Measurements from ENCODE around the gene DUSP7.

The DUSP7 gene

DNA sequence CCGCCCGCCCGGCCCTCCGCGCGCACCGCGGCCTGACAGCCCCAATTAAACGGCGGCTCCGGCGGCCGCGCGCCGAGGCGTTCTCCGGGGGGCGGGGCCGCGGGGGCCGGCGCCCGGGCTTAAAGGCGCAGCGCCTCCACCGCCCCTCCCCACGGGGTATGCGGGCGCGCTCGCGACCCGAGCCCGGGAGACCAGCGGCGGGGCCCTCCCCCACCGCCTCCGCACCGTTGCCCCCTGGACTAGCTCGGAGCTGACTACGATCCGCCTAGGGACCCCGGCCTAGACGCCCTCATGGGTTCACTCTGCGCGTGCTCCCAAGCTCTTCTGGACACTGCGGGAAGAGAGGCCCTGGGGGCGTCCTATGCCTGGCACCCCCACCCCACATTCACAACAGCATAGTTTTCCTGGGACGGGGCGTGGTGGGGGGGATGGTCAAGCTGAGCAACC lies at the start of gene DUSP7:
TSS of gene DUSP7 (minus strand) at position 51 of the 447 bp plus-strand sequence. CDS start 205 bp downstream, outside the sequence.
- peak in 1 of 2 donors; percentile 55 for DNase-seq (ENCODE audit: low read depth in 2 of 2)

GRCh38 chr3:52104684-52105640 lies 48.6 kb upstream of the DUSP7 start:
- DNase-seq (ENCODE audit: low read depth in 2 of 2), result no peak

DNA sequence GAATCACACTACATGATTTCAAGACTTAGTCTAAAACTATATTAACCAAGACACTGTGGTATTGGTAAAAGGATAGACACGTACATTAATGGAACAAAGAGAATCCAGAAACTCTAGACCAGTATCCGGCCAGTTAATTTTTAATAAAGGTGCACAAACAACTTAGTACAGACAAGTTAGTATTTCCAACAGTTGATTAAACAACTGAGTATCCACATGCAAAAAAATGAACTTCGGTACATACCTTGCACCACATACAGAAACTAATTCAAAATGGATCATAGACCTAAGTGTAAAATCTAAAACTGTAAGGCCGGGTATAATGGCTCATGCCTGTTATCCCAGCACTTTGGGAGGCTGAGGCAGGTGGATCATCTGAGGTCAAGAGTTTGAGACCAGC lies 46.6 kb upstream of the DUSP7 start:
- DNase-seq (ENCODE audit: low read depth in 2 of 2), result no peak

DNA sequence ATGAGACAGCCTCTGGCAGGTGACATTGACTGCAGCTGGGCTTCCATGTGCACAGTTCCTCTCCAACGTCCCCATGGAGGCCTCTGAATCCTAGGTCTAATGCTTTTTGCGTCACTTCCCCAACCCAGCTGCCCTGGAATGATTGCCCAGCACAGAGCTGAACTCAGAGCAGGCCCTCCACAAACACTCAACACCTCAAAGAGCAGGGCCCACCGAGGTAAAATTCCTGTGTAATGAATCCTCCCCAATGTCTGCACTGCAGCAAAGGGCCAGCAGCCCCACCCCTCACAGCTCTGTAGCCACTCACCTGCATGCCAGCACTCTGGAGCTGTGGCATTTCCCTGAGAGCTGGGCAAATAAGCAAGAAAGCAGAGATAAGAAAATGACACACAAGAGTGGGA lies 42.6 kb upstream of the DUSP7 start:
- no peak for DNase-seq (ENCODE audit: low read depth in 2 of 2)

- DNase-seq (ENCODE audit: low read depth in 2 of 2), result no peak
These were observed 41.6 kb upstream of the DUSP7 start for GRCh38 chr3:52097851-52098507.

- no peak for DNase-seq (ENCODE audit: low read depth in 2 of 2)
These were observed 39.8 kb upstream of the DUSP7 start for GRCh38 chr3:52095990-52096775.

DNA sequence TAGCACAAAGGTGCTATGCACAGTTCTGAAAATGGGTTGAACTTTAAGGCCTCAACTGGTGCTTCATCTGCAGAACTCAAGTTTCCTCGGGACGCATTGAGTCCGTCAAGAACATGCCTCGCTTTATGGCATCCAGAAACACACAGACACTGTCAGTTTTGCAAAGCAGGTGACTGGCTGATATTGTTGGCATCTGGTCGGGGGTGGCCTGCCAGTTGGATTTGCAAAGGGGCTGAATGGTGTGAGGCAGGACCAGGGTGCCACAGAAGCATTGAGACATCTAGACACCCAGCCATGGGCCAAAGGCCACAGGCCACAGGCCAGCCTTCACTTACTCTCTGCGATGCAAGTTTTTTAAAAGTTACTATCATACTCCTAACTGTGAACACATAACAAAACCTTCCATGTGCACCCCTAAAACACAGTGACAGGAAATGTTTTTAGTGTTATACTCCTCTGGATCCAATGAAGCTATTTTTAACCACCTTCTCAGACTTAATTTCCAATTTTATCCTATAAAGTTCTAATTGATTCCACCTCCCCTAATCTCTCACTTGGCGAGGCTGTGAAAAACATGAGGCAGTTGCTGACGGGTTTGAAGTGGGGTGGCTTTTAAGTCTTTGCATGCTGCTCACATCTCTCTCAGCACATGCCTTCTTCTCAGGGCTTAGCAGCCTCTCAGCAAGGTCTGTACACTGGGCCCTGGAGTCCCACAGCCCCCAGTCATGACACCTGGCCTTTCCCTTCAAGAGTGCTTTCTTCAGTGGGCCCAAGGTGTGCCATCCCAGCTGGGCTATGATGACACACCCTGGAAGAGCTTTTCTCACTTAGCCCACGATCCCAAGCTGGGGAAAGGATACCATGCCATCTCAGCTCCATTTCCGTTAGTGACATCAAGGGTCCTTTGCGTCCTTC lies 38.5 kb upstream of the DUSP7 start:
- DNase-seq (ENCODE audit: low read depth in 2 of 2), result no peak

DNA sequence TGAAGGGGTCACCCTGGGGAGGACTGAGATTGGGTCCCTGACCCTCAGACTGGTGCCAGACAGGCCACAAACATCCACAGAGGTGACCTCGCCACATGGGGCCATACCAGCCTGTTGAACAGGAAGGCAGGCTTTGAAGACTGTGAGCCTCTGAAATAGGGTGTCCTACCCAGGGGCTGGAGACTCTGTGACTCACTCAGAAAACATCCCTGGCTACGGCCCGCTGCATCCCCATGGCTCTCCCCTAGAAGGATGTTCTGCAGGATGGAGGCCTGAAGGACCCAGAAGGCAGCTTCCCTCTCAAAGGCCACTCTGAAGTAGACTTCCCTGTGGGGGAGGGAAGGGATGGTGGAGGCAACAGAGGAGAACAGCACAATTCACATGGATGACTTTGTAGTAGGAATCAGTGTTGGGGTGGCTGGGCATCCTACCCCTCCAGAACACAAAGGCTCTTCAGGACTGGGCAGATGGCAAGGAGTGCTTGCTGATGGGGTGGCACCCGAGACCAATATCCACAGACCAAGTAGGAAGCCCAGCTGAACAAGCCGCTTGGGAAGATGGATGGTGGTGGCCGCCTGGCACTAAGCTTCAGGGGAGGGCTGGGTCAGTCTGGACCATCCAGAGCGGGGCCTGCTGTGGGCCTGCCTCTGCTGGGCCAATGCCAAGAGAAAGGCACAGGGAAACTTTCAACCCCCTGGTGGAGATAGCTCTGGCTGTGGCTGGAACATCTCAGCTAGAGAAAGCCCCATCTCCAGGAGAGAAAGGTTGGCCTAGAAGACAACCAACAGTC lies 37.6 kb upstream of the DUSP7 start:
- DNase-seq (ENCODE audit: low read depth in 2 of 2), result no peak

- DNase-seq (ENCODE audit: low read depth in 2 of 2), result no peak
These were observed 36.5 kb upstream of the DUSP7 start for GRCh38 chr3:52092891-52093290.

- no peak for DNase-seq (ENCODE audit: low read depth in 2 of 2)
These were observed 35.9 kb upstream of the DUSP7 start for GRCh38 chr3:52092271-52092660.

GRCh38 chr3:52091586-52092270 lies 35.4 kb upstream of the DUSP7 start:
- no peak for DNase-seq (ENCODE audit: low read depth in 2 of 2)

DNA sequence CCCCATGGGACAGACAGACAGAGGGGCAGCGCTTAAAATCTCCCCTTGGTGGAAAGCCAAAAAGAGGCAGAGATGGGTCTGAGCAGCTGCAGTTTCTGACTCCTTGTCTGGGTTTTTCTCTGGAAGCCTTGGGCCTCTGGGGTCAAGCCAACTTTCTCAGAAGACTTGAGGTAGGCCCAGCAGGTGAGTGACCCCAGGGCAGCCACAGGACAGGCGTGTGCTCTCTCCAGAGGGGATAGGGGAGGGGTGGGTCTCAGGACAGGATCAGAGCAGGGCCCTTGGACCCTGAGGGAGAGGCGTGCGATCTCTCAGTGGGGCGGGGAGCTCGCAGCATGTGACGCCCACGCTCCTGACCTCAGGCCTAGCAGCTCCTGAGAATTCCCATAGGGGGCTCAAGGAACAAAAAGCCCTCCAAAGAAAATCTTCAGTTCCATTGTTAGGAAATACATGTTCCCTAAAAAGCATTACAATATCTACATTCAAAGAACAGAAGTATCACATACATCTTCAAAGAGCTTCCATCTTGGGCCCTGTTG lies 34.6 kb upstream of the DUSP7 start:
- no peak for DNase-seq (ENCODE audit: low read depth in 2 of 2)

- no peak for DNase-seq (ENCODE audit: low read depth in 2 of 2)
These were observed 34.0 kb upstream of the DUSP7 start for GRCh38 chr3:52090131-52090932.

DNA sequence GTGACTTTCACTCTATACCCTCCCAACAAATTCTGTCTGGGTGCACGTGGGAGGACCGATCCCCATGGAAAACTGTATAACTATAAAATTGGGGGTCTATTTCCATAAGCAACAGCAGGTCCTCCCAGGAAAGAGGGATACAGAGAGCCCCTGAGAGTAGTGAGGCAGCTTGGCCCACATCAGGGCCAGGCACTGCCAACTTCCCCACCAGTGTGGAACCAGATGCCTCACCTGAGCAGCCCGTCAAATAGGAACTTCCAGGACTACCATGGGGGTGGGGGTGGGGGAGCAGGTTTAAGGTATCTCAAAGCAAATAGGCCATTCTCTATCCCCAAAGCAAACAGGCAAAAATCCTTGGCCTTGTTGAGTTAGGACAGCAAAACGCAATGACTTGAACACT lies 33.3 kb upstream of the DUSP7 start:
- DNase-seq (ENCODE audit: low read depth in 2 of 2), result no peak

DNA sequence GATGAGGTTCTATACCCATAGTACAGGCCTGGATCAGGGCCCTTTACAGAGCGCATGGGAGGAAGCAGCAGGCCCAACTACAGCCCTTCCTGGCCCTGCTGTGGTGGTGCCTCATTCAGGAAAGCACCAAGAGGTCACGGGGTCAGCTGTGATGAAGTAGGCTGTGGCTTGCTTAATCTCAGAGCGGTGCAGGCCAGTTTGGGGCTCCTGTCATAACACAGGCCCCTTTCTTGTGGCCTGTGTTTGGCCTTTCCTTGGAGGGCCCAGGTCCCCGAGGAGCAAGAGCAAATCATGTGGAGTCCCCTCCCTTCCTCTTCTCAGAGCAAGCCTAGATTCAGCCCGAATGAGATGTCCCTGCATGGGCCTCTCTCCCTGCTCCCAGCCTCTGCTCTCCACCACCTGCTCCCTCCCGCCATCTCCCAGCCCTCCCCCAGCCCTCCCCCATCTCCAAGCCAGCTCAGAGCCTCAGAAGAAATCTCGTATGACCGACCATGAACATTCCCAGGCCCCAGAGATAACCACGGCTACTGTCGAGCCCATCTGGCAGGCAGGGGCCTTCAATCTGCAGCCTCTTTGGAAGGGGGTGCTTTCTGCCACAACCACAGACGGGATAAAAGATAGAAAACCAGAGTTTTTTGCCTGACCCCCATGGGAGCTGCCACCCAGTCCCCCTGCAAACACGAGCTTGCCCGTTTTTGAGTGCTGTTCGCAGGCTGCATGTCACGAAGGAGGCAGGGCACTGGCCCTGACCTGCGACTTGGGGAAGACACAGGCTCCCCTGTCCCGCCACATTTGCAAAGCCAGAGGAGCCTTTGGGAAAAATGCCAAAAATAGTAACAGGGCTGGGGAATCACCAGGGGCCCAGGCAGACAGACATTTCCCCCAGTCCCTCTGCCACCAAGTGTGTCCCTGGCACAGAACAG lies 32.3 kb upstream of the DUSP7 start:
- DNase-seq (ENCODE audit: low read depth in 2 of 2), result no peak

DNA sequence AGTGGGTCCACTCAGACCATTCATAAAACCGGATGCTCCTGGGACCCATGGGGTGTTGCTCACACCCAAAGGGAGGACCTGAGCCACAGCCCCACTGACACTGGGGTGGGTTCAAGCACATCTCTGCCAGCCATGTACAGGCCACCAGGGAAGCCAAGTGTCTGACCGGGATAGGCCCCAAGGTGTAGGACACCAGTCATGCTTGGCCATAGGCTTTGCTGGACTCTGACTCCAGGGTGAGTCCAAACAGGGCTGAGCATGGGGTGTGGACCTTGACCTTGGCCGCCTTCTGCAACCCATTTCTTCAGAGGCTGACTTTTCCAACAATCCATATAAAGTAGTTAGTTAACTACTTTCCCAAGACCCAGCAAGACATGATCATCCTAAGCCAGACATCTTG lies 31.4 kb upstream of the DUSP7 start:
- no peak for DNase-seq (ENCODE audit: low read depth in 2 of 2)

DNA sequence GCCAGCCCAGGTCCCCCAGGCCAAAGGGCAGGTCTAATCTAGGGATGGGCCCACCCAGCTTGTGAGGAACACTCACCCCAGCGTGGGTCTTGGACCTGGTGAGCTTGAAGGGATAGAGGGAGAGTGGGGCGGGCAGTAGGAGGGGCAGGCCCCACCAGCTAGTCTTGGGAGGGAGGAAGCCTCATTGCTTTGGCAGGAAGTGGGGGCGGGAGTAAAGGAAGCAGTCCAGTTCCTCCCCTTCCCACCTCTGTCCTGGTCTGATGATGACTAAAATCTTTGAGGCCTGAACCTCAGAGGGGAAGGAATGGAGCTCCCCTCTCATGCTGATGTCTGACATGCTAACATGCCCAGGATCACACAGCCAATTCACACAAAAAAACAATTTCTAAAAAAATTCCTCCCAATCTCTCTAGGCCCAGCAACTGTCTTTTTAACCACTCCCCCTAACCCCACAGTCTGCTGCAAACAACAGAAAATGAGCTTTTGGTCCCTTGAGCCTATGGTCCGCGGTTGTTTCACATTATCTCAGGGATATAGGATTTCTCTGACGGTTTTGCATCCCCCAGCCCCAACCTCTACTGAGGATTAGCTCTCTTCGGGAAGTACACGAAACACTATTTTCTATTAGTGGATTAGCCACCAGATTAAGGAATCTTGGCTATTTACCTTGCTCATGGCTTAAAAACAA lies 30.7 kb upstream of the DUSP7 start:
- DNase-seq (ENCODE audit: low read depth in 2 of 2), result no peak

All from stimulated activated CD8-positive, alpha-beta memory T cell treated with anti-CD3 and anti-CD28 coated beads, Interleukin-2, amount 100 ng/mL, for 1 hour (primary cell).